GM19455 (cell line): ENCODE data around the gene LCN15.
"Not testable (repeated sequence)": the region's sequence is repeated elsewhere in the genome, so short reads cannot be mapped to it uniquely, and the experiment has no call there.

Experiments
- ATAC-seq: cut with Tn5 transposase; IDR thresholded peaks from one replicate; pipeline ENCODE4 v1.9.1; 2021; ENCODE audit not compliant: unreplicated experiment

LCN15 gene

DNA sequence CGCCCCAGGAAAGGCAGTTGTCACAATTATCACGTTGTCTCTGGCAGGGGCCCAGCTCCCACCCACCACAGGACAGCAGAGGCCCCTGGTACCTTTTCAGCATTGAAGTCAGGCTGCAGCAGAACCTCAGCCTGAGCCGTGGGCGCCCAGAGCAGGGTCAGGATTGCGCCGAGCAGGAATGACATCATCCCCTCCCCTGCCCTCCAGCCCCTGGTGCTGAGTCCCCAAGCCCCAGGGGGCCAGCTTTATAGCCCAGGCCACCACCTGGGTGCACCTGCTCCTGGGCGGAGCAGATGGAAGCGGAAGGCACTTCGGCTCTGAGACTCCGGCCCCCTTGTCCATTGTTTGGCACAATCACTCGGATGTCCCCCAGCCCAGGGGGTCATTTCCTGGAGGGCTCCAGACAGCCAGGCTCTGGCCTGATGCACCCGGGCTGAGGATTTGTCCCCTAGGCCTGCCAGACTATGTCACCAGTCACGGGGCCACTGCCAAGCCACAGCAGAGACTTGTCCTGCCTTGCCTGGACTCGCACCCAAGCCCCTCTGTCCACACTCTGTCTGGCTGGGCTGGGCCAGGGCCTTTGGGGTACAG, at the start of gene LCN15:
TSS of gene LCN15 (minus strand) at position 218 of the 591 bp plus-strand sequence. CDS start at position 188, 30 bp downstream.
- ATAC-seq = no peak

DNA sequence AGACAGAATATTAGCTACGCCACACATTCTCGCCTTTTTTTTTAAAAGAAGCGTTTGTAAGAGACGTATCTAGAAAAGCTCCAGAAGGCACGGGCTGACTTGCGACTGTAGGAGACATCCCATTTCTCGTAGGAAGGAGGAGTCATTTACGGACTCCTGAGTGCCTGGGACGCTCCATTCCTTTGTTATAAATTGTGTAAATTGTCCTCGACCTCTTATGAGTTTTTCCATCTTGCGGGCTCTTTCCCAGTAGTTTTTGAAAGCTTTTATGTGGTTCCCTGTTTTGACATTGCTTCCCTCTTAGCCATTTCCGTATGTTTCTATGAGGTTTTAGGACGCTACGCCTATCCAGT, 44.5 kb upstream of the LCN15 start:
- no peak for ATAC-seq

GRCh38 chr9:136808075-136808805, 43.9 kb upstream of the LCN15 start:
- ATAC-seq = peak; percentile 36

GRCh38 chr9:136807281-136808074, 43.2 kb upstream of the LCN15 start, which contains the start of gene RABL6:
Gene RABL6 (plus strand): TSS chr9:136807948. CDS start chr9:136808197, 249 bp downstream.
- ATAC-seq = peak; percentile 74

GRCh38 chr9:136806631-136807201, 42.4 kb upstream of the LCN15 start:
- ATAC-seq = no peak

- no peak for ATAC-seq
Measured at GRCh38 chr9:136806067-136806466, 41.7 kb upstream of the LCN15 start.

DNA sequence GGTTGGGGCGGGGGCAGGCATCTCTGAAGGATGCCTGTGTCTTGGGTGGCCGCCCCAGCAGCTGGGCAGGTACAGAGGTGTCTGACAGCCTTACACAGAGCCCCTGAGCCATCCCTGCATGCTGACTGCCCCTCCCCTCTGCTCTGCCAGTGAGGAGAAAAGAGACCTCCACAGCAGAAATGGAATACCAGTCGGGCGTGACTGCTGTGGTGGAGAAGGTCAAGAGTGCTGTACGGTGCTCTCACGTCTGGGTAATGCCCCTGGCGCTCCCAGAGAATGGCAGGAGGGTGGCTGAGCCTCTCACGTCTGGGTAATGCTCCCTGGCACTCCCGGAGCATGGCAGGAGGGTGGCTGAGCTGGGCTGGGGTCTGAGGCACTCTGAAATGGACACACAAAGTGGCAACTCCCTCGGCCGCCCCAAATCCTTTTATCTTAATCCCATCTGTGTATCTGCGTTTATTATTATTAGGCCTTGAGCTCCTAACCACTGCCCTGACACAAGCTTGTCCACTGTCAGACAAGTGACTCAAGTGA, 41.0 kb upstream of the LCN15 start:
- ATAC-seq = no peak

DNA sequence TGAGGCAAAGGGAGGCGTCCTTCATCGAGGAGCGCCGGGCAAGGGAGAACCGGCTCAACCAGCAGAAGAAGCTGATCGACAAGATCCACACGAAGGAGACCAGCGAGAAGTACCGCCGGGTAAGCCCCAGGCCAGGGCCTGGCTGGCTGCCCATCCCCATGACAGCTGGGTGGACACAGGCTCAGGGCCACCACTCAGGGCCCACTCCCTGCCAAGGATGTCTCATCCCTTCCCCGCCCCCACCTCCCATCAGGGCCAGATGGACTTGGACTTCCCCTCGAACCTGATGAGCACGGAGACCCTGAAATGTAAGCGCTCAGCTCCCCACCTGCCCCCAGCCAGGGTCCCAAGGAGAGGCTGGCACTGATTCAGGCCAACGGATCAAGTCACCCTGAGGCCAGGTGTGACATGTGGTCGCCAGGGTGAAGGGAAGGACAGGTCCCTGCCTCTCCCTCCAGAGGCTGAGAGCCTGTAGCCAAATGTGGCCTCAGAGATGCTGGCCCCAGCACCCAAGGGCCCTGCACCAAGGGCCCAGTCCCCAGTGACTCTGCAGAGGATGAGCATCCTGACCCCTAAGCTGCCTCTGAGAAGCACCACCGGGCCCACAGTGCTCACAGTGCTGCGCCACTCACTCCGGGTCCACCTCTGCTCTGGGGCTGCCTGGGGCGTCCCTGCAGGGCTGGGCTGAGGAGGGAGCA, 40.3 kb upstream of the LCN15 start:
- no peak for ATAC-seq

- ATAC-seq = no peak
Measured at GRCh38 chr9:136803551-136804508, 39.5 kb upstream of the LCN15 start.

DNA sequence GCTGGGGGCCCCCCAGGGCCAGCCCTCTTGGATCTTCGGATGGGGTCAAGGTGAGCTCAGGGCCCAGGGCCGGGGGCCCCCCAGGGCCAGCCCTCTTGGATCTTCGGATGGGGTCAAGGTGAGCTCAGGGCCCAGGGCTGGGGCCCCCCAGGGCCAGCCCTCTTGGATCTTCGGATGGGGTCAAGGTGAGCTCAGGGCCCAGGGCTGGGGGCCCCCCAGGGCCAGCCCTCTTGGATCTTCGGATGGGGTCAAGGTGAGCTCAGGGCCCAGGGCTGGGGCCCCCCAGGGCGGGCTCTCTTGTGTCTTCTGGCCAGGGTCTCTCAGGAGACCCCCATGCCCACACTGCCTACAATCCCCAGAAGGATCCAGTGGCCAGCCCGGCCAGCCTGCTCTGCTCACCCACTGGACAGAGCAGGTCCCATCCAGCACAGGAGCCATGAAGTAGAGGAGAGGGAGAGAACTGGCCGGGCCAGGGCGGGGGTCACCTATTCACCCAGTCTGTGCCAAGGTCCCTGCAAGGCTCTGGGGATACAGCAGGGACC, 38.8 kb upstream of the LCN15 start:
- ATAC-seq = not testable (repeated sequence)

- no peak for ATAC-seq
Measured at GRCh38 chr9:136802321-136802720, 38.0 kb upstream of the LCN15 start.

- ATAC-seq = no peak
Measured at GRCh38 chr9:136799854-136800657, 35.7 kb upstream of the LCN15 start.

- no peak for ATAC-seq
Measured at GRCh38 chr9:136799079-136799853, 34.9 kb upstream of the LCN15 start.

- ATAC-seq = no peak
Measured at GRCh38 chr9:136798708-136799078, 34.4 kb upstream of the LCN15 start.

DNA sequence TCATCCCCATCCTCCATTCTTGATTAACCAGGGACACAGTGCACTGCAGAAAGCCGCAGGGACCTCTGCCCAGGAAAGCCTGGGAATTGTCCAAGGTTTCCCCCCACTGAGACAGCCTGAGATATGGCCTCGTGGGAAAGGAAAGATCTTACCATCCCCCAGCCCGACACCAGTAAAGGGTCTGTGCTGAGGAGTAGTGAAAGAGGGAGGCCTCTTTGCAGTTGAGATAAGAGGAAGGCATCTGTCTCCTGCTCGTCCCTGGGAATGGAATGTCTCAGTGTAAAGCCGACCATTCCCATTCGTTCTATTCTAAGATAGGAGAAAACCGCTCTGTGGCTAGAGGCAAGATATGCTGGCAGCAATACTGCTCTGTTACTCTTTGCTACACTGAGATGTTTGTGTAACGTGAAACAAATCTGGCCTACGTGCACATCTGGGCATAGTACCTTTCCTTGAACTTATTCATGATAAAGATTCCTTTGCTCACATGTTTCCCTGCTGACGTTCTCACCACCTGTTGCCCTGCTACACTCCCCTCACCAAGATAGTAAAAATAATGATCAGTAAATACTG, 32.5 kb upstream of the LCN15 start:
- ATAC-seq = not testable (repeated sequence)

DNA sequence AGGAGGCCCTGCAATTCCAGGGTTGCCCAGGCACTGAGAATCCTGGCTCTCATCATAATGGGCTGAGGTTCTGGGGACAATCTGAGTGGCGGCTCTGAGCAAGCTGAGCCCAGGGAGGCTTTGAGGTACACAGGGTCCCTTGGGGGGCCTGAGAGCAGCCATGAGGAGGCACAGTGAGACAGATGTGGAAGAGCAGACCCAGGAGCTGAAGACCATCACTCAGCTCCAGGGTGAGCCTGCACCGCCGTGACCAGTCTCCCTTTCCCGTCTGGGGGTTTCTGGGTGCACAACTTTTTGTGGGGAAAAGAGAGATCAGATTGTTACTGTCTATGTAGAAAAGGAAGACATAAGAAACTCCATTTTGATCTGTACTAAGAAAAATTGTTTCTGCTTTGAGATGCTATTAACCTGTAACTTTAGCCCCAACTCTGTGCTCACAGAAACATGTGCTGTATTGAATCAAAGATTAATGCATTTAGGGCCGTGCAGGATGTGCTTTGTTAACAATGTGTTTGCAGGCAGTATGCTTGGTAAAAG, 32.0 kb upstream of the LCN15 start, which contains the start of gene CCDC183:
TSS of gene CCDC183 (plus strand) at position 101 of the 537 bp plus-strand sequence. CDS start at position 161, 60 bp downstream.
- no peak for ATAC-seq

DNA sequence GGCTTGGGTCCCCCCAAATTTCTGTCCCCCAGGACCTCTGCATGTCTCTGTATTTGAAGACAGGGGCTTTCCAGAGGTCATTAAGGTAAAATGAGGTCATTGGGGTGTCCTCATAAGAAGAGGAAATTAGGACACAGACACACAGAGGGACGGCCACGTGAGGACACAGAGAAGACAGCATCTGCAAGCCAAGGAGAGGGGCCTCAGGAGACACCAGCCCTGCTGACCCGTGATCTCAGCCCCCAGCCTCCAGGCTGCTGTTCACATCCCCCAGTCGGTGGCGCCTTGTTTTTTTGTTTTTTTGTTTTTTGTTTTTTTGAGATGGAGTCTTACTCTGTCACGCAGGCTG, 30.7 kb upstream of the LCN15 start:
- no peak for ATAC-seq
